GM19463 (cell line): ENCODE data around the gene RALGPS1.

ENCODE experiments used
- ATAC-seq: cut with Tn5 transposase; IDR thresholded peaks from one replicate; pipeline ENCODE4 v1.9.1; 2021; ENCODE audit warnings: mild to moderate bottlenecking, moderate library complexity; ENCODE audit not compliant: unreplicated experiment

RALGPS1 gene

GRCh38 chr9:126914458-126915280 is at the start of gene RALGPS1:
Gene RALGPS1 (plus strand): TSS chr9:126914782. CDS start chr9:126962290, 47,508 bp downstream.
- peak; percentile 97 for ATAC-seq

- ATAC-seq = no peak
Observed at GRCh38 chr9:126869368-126869767, 45.2 kb upstream of the RALGPS1 start.

- no peak for ATAC-seq
Observed at GRCh38 chr9:126872516-126872915, 42.1 kb upstream of the RALGPS1 start.

GRCh38 chr9:126874546-126875314 is 39.9 kb upstream of the RALGPS1 start:
- no peak for ATAC-seq

GRCh38 chr9:126875756-126876510 is 38.6 kb upstream of the RALGPS1 start:
- no peak for ATAC-seq

GRCh38 chr9:126876531-126876930 is 38.1 kb upstream of the RALGPS1 start:
- ATAC-seq = no peak

- no peak for ATAC-seq
Observed at GRCh38 chr9:126877418-126877817, 37.2 kb upstream of the RALGPS1 start.

- ATAC-seq = no peak
Observed at GRCh38 chr9:126879288-126879687, 35.3 kb upstream of the RALGPS1 start.

DNA sequence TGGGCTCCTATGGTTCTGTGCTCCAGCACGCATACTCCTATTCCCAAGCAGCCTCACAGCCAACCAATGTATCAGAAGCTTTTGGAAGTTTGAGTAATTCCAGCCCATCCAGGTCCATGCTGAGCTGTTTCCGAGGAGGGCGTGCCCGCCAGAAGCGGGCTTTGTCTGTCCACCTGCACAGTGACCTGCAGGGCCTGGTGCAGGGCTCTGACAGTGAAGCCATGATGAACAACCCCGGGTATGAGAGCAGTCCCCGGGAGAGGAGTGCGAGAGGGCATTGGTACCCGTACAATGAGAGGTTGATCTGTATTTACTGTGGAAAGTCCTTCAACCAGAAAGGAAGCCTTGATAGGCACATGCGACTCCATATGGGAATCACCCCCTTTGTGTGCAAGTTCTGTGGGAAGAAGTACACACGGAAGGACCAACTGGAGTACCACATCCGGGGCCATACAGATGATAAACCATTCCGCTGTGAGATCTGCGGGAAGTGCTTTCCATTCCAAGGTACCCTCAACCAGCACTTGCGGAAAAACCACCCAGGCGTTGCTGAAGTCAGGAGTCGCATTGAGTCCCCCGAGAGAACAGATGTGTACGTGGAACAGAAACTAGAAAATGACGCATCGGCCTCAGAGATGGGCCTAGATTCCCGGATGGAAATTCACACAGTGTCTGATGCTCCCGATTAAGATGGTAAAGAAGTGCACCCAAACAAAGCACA is 34.2 kb upstream of the RALGPS1 start:
- no peak for ATAC-seq

GRCh38 chr9:126880947-126881332 is 33.6 kb upstream of the RALGPS1 start:
- no peak for ATAC-seq

DNA sequence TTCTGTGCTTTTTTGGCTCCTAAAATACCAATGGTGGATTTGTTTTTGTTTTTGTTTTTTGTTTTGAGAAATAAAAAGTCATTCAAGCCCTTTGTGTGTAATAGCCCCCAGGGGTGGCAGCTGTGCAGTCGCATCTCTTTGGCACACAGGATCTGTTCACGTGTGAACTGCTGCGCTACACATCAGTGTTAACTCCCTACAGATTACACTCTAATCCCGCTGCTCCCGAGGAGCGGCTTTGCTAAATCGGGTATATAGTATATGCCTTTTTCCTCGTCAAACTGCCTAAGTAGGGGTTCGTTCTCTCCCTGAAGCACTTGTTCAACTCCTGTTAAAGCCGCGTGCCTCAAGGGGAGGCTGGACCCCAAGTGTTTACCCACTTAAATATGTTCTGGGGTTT is 31.8 kb upstream of the RALGPS1 start:
- no peak for ATAC-seq

DNA sequence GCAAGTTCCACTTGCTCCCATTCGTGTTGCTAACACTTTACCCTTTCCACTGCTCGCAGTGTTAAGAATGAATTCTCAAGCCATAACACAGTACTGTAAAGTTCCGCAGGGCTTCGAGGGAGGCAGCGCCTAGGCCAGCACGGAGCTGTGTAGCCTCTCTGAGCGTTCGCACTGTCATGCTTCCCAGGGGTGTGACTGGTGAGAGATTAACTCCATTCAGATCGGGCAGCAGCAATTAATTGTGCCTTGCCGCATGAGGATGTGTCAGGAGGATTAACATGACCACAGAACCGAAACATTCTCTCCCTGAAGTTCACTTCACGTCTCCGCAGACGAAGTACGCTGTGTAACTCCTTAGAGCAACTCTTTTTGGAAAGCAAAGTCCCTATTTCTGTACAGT is 30.9 kb upstream of the RALGPS1 start:
- no peak for ATAC-seq

GRCh38 chr9:126885131-126885641 is 29.4 kb upstream of the RALGPS1 start:
- ATAC-seq = no peak

GRCh38 chr9:126886034-126886822 is 28.4 kb upstream of the RALGPS1 start:
- ATAC-seq = no peak

- no peak for ATAC-seq
Observed at GRCh38 chr9:126886897-126887296, 27.7 kb upstream of the RALGPS1 start.

DNA sequence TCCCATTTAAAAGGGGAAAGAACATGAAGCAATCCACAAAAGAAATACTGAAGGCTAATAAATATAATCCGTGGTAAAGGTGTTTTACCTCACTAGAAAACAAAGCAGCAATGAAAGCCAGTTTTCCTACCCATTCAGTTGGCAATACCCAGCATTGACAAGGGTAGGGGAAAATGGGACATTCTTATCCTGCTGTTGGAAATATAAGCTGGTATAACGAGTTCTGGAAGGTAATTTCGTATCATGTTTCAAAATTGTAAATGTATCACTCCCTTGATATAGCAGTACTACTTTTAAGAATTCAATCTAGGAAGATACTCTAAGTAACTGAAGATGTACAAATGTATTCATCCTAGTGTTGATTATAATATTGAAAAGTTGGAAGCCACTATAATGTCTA is 22.9 kb upstream of the RALGPS1 start:
- no peak for ATAC-seq

DNA sequence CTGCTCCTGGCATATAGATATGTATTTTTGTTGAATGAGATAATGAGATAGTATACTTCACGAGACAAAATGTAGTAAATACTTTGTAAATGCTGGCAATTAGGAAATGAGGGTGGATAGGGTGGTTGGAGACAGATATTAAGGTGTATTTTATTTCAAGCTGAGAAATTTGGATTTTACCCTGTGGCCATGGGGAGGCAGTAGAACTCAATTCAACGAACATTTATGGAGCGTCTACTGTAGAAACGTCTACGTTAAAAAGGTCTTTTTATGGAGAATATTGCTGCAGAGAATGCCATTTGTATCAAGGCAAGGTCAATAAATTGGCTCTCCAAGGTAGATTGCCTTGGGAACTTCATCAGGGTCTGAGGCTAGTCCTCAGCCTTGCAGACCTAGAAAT is 21.5 kb upstream of the RALGPS1 start:
- no peak for ATAC-seq

- no peak for ATAC-seq
Observed at GRCh38 chr9:126894052-126894603, 20.5 kb upstream of the RALGPS1 start.

DNA sequence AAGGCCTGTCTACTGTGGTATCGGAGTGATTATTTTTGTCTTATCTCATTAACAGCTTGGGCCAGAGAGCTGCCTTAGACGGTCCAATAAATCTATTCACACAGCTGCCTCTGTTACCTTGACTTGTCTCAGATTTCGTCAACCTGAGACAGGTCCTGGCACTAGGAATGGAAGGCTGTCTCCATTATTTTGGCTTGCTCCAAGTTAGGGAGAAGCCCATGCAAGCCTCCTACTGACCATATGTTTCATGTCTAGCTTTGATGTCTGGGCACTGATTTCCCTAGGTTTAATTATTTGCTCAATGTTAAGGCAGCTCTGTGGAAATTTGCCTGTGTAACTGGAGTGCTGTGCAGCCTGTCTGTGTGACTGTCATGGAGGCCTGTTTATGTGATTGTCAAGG is 12.4 kb upstream of the RALGPS1 start:
- ATAC-seq = no peak
